Small intestine (tissue), 16 donors: ENCODE measurements around the gene INTS4. TPM values are rescaled to one million over a fixed set of nuclear protein-coding genes. Genes with fewer than 3 reads are reported as not detected.
"Not testable (repeated sequence)": the region's sequence is repeated elsewhere in the genome, so short reads cannot be mapped to it uniquely, and the experiment has no call there.

Experiments
- DNase-seq, 2 donors: peaks; one replicate each; pipeline versions ENCODE4 v3.0.0 to v3.0.0-alpha.2; 2013
- FAIRE-seq: peaks from 2 replicates; lab custom pipeline; 2012; peaks lifted over from hg19 to GRCh38; lab: Jason Lieb, UNC
- H3K27ac ChIP-seq, 3 donors: one replicate each; pipeline ENCODE4 v1.5.1; 2013; ENCODE audit warnings: low read length in 2 of 3, mild to moderate bottlenecking in 2 of 3, control low read depth in 1 of 3, inconsistent platforms in 1 of 3, low read depth in 1 of 3, moderate library complexity in 1 of 3
- H3K27me3 ChIP-seq, 3 donors: one replicate each; pipeline ENCODE4 v1.6.1; 2013; ENCODE audit warnings: low read length in 3 of 3, inconsistent platforms in 1 of 3; ENCODE audit not compliant: control insufficient read depth in 3 of 3, insufficient read depth in 3 of 3
- H3K36me3 ChIP-seq, 3 donors: one replicate each; pipeline ENCODE4 v1.6.1; 2013; ENCODE audit warnings: low read length in 3 of 3, inconsistent platforms in 1 of 3, low read depth in 1 of 3, mild to moderate bottlenecking in 1 of 3, moderate library complexity in 1 of 3; ENCODE audit not compliant: control insufficient read depth in 3 of 3, insufficient read depth in 2 of 3
- H3K4me1 ChIP-seq, 3 donors: one replicate each; pipeline ENCODE4 v1.6.1; 2013; ENCODE audit warnings: low read length in 2 of 3, inconsistent platforms in 1 of 3, low read depth in 1 of 3, mild to moderate bottlenecking in 1 of 3, moderate library complexity in 1 of 3; ENCODE audit not compliant: control insufficient read depth in 3 of 3, insufficient read depth in 2 of 3
- H3K4me3 ChIP-seq, 3 donors: one replicate each; pipeline ENCODE4 v1.5.1; 2013; ENCODE audit warnings: low read length in 3 of 3, control low read depth in 1 of 3, inconsistent platforms in 1 of 3, low read depth in 1 of 3, mild to moderate bottlenecking in 1 of 3, moderate library complexity in 1 of 3
- H3K9me3 ChIP-seq, 2 donors: one replicate each; pipeline ENCODE4 v1.6.1; 2013; ENCODE audit warnings: low read depth in 1 of 2, low read length in 1 of 2; ENCODE audit not compliant: control insufficient read depth in 2 of 2, insufficient read depth in 1 of 2
- WGBS, 3 donors: extraction: QIAGEN DNeasy Blood & Tissue Kit; methylation state at CpG; one replicate each; pipeline ENCODE4 v1.1.7; 2013; 5-methylcytosine and 5-hydroxymethylcytosine counted together
- long read RNA-seq, 10 donors: transcript quantifications; one replicate each; lab custom pipeline, GENCODE V29; 2026
- polyA plus RNA-seq, 4 donors: library from polyadenylated mRNA; stranded (reverse) in 3 of 4; unstranded in 1 of 4; fragments of 200-250 nt in 3 of 4; fragments of 120-200 nt in 1 of 4; gene quantifications; one replicate each; pipeline versions ENCODE4 v1.2.1 to v1.2.3, GENCODE V29; 2013
- donor health status: healthy with polysubstance abuse.
- donor health status: control.
- donor health status: control.
- donor health status: Bipolar disorder and iron deficiency.
- donor health status: healthy.

INTS4 gene, protein sequence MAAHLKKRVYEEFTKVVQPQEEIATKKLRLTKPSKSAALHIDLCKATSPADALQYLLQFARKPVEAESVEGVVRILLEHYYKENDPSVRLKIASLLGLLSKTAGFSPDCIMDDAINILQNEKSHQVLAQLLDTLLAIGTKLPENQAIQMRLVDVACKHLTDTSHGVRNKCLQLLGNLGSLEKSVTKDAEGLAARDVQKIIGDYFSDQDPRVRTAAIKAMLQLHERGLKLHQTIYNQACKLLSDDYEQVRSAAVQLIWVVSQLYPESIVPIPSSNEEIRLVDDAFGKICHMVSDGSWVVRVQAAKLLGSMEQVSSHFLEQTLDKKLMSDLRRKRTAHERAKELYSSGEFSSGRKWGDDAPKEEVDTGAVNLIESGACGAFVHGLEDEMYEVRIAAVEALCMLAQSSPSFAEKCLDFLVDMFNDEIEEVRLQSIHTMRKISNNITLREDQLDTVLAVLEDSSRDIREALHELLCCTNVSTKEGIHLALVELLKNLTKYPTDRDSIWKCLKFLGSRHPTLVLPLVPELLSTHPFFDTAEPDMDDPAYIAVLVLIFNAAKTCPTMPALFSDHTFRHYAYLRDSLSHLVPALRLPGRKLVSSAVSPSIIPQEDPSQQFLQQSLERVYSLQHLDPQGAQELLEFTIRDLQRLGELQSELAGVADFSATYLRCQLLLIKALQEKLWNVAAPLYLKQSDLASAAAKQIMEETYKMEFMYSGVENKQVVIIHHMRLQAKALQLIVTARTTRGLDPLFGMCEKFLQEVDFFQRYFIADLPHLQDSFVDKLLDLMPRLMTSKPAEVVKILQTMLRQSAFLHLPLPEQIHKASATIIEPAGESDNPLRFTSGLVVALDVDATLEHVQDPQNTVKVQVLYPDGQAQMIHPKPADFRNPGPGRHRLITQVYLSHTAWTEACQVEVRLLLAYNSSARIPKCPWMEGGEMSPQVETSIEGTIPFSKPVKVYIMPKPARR
- 10 to 100 TPM; 15.1 to 28.0 (median 20.4) TPM for polyA plus RNA-seq
- long read RNA-seq, donor 1, partial matches to known transcripts: 0 of 3 reads
- long read RNA-seq, donor 1, other reads (novel, unspliced or antisense): 0 of 3 reads
- long read RNA-seq, donor 2, partial matches to known transcripts: 0 of 3 reads
- long read RNA-seq, donor 2, other reads (novel, unspliced or antisense): 0 of 3 reads
- long read RNA-seq, donor 3, partial matches to known transcripts: 6 of 8 reads
- long read RNA-seq, donor 3, other reads (novel, unspliced or antisense): 0 of 8 reads
- long read RNA-seq, donor 4: 0 reads
- long read RNA-seq, donor 5: 0 reads
- long read RNA-seq, donor 6, partial matches to known transcripts: 0 of 2 reads
- long read RNA-seq, donor 6, other reads (novel, unspliced or antisense): 0 of 2 reads
- long read RNA-seq, donor 7: 0 reads
- long read RNA-seq, donor 8: 0 reads
- long read RNA-seq, donor 9, partial matches to known transcripts: 0 of 1 reads
- long read RNA-seq, donor 9, other reads (novel, unspliced or antisense): 0 of 1 reads
- long read RNA-seq, donor 10, partial matches to known transcripts: 0 of 3 reads
- long read RNA-seq, donor 10, other reads (novel, unspliced or antisense): 0 of 3 reads

DNA sequence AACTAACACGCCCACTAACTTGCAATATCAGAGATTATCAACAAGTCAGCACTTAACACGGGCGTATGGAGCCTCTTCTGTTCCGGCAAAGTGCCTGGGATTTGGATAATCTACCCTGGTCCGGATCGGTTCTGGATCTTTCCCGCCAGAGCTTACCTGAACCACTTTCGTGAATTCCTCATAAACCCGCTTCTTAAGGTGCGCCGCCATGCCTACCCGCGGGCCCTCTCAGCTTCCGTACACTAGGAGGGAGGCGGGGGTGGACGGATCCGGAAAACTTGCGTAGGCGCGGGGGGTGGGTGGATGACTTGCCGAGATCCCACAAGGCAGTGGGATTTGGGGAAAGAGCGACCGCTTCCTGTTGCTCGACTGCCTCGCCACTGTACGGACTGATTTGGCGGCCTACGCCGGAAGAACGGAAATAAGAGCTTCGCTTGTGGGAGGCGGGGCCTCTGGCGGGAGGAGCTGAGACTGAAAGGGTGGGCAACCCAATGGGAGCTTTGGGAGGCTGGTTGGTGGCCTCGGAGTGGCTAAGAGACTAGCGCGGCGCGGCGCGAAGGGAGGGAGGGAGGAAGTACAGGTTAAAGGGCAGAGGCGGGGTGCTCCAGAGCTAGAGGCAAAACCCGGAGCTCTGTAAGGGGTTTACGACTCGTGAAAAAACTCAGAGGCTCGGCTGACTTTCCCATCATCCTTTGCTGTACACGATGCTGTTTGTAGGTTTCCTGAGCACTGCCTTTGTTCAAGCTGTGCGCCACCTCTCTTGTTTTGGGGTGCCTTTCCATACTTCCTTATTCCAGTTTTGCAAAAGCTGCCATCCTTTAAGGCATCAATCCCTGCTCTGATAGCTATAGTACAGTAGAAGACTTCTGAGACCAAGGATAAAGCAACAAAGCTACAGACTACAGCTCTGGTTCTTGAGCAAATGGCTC is at the start of gene INTS4:
INTS4 (minus strand) TSS at position 235 of the 929 bp plus-strand sequence; CDS start at position 210, 25 bp downstream.
- Histone ChIP-seq H3K27me3 (no peaks in the 10 kb centered on the region), H3K4me3 (peak within 1 kb of the TSS; percentile 61 to 78 (median 62)), H3K36me3 (peaks cover 0 to 16% (median 0%) of the 10 kb centered on the region in 3 donors), H3K27ac (peak within 1 kb of the TSS; percentile 67 to 81 (median 78)), H3K9me3 (no peaks in the 10 kb centered on the region), H3K4me1 (peaks cover 0 to 7% (median 6%) of the 10 kb centered on the region in 3 donors)
- DNase-seq (peak; percentile 100), FAIRE-seq (no peak)
- 0% methylated on average over 46 to 47 of the region's 47 CpGs for WGBS, 3 donors

DNA sequence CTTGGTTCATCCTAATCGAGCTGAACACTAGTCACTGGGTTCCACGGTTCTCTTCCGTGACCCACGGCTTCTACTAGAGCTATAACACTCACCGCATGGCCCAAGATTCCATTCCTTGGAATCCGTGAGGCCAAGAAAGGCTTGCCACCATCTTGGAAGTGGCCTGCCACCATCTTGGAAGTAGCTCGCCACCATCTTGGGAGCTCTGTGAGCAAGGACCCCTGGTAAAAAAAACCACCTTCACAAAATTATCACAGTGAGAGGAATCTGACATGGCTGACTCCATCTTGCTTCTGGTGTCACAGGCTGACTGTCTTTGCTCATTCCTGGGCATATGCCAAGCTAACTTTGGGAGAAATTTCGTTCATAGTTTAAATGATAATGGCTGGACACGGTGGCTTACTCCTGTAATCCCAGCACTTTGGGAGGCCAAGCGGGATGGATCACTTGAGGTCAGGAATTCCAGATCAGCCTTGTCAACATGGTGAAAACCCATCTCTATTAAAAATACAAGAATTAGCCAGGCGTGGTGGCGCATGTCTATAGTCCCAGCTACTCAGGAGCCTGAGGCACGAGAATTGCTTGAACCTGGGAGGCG is 47.5 kb upstream of the INTS4 start:
- 96 to 98% (median 97%) methylated on average over 14 of the region's 14 CpGs for WGBS, 3 donors
- H3K4me1 ChIP-seq: peaks cover 3 to 8% (median 7%) of the 10 kb centered on the region in 3 donors
- no peak for FAIRE-seq

DNA sequence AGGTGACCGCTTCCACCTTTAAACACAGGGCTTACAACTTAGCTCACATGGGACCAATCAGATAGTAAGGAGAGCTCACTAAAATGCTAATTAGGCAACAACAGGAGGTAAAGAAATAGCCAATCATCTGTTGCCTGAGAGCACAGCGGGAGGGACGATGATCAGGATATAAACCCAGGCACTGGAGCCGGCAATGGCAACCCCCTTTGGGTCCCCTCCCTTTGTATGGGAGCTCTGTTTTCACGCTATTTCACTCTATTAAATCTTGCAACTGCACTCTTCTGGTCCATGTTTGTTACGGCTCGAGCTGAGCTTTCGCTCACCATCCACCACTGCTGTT is 46.9 kb upstream of the INTS4 start:
- FAIRE-seq, H3K4me3 ChIP-seq, H3K27me3 ChIP-seq, H3K36me3 ChIP-seq, DNase-seq, H3K9me3 ChIP-seq, H3K27ac ChIP-seq, H3K4me1 ChIP-seq: not testable (repeated sequence)
- 93 to 99% (median 95%) methylated on average over 8 of the region's 8 CpGs for WGBS, 3 donors

More for the DNA sequence above, 47.5 kb upstream of the INTS4 start:
- Histone ChIP-seq H3K36me3 (no peaks in the 10 kb centered on the region), H3K4me3 (no peak overlapping the region), H3K27me3 (no peaks in the 10 kb centered on the region), H3K27ac (no peak overlapping the region), H3K9me3 (peaks cover 0 to 7% of the 10 kb centered on the region in 2 donors)
- DNase-seq: no peak

DNA sequence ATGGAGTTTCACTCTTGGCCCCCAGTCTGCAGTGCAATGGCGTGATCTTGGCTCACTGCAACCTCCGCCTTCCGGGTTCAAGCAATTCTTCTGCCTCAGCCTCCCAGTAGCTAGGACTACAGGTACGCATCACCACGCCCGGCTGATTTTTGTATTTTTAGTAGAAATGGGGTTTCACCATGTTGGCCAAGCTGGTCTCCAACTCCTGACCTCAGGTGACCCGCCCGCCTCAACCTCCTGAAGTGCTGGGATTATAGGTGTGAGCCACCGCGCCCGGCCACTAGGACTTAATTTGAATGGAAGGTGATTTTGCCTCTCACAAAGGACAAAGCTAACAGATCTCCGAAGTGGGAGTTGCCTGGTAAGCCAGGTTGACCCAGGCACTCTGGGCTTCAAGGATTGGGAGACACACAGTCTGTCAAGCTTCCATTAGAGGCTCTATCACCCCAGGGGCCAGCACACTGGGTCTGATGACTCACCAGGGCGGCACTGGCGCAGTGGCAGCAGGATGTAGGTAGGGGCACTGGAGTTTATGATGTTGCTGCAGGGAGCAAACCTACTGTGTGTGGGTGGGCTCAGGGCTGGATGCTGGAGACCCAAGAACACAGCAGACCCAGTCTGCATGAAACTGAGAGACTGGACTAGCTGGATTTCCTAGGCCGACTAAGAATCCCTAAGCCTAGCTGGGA is 46.4 kb upstream of the INTS4 start:
- DNase-seq (peak in 1 of 2 donors; percentile 36), FAIRE-seq (no peak)
- peak overlapping the region in 1 of 3 donors; percentile 6 for H3K27ac ChIP-seq
- H3K9me3 ChIP-seq: peaks cover 0 to 7% of the 10 kb centered on the region in 2 donors
- 87 to 94% (median 92%) methylated on average over 15 of the region's 15 CpGs for WGBS, 3 donors
- no peak overlapping the region for H3K4me3 ChIP-seq
- H3K27me3 ChIP-seq: no peaks in the 10 kb centered on the region
- H3K4me1 ChIP-seq: peaks cover 3 to 7% (median 5%) of the 10 kb centered on the region in 3 donors
- H3K36me3 ChIP-seq: no peaks in the 10 kb centered on the region

DNA sequence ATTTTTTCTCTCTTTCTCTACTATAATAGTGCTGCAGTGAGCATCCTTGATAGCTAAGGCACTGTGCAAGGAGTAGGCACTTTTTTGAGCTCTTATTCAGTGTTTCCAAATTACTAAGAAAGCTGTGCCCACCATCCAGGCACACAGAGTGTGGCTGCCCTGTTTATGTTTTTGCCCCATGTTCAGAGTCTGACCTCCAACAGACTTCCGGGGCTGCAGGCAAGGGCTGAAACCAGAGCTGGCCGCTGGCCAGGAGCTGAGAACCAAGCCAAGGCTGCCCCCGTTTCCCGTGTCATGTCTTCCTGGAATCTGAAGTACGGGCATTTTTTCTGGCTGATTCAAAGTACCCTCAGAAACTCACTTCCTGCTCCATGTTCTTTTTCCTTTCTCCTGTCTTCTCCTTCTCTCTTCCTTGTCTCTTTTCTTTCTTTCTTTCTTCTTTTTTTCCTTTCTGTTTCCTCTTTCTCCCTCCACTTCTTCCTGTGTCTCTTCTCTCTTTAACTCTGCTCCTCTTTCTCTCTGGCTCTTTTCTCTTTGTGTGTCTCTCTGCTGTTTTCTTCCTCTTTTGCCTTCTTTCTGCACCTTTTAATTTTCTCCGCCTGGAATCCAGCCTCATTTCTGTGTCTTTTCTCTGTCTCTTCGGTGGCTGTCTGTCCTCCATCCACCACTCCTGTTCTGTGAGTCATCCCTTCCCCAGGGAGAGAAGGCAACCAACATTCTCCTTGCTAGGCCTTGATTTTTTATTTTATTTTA is 45.6 kb upstream of the INTS4 start:
- no peak overlapping the region for H3K4me3 ChIP-seq
- 19 to 20% (median 20%) methylated on average over 7 of the region's 7 CpGs for WGBS, 3 donors
- no peaks in the 10 kb centered on the region for H3K36me3 ChIP-seq
- peaks cover 0 to 7% of the 10 kb centered on the region in 2 donors for H3K9me3 ChIP-seq
- H3K27ac ChIP-seq: peak overlapping the region in 2 of 3 donors; percentile 6 to 83
- peaks cover 2 to 7% (median 3%) of the 10 kb centered on the region in 3 donors for H3K4me1 ChIP-seq
- DNase-seq: peak; percentile 69 to 73
- no peak for FAIRE-seq
- no peaks in the 10 kb centered on the region for H3K27me3 ChIP-seq

DNA sequence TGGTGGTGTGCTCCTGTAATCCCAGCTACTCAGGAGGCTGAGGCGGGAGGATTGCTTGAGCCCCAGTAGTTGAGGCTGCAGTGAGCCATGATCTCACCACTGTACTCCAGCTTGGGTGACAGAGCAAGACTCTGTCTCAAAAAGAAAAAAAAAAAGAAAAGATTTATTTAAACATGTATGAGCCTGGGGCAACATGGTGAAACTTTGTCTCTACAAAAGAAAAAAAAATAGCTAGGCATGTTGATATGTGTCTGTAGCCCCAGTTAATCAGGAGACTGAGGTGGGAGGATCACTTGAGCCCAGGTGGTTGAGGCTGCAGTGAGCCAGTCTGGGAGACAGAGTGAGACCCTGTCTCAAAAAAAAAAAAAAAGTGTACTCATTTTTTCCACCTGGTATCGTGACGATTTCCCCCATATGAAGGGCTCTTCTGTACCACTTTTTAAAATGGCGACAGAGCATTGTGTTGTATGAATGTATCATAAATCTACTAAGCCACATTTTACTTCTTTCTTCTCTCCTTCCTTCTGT is 45.0 kb upstream of the INTS4 start:
- Histone ChIP-seq H3K36me3 (no peaks in the 10 kb centered on the region), H3K4me1 (peaks cover 2 to 7% (median 3%) of the 10 kb centered on the region in 3 donors), H3K27ac (peak overlapping the region in 1 of 3 donors; percentile 29), H3K9me3 (peaks cover 0 to under 1% of the 10 kb centered on the region in 2 donors), H3K27me3 (no peaks in the 10 kb centered on the region), H3K4me3 (no peak overlapping the region)
- WGBS, 3 donors: 61 to 74% (median 73%) methylated on average over 4 of the region's 4 CpGs
- FAIRE-seq (no peak), DNase-seq (no peak)
